SH-SY5Y (cell line): ENCODE measurements around the gene APLF.
A peak's percentile ranks its signal among the peaks of the same experiment; 100 is the strongest.

Source experiments
- GATA2 ChIP-seq: IDR thresholded peaks from 2 replicates; pipeline ENCODE4 v1.6.1; 2011; ENCODE audit warnings: mild to moderate bottlenecking, low read depth, low read length
- GATA3 ChIP-seq: IDR thresholded peaks from 2 replicates; pipeline ENCODE4 v1.6.1; 2011; ENCODE audit warnings: low read depth, mild to moderate bottlenecking, low read length, moderate library complexity

Gene APLF

DNA sequence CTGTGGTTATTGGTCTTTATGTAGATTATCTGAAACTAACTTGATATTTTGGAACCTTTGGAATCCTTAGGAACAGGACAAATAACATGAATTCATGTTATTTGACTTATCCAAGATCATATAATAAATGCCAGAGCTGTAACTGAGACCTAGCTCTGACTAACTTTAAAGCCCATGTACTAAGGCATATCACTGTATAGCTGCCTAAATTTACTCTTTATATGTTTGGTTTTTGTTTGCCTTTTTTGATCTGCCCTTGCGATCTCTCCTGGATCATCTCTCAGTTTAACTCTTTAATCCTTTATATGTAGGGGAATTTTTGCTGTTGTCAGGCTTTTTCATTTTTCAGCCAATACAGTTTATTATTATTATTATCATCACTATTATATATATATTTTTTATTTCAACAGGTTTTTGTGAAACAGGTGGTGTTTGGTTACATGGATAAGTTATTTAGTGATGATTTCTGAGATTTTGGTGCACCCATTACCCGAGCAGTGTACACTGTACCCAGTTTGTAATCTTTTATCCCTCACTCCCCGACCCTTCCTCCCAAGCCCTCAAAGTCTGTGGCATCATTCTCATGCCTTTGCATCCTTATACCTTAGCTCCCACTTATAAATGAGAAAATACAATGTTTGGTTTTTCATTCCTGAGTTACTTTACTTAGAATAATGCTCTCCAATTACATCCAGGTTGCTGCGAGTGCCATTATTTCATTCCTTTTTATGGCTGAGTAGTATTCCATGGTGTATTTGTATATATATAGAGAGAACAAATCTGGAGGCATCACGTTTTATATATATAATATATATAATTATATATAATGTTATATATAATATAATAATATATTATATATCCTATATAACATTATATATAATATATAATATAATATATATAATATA lies 48.9 kb downstream of the APLF start:
- no peak for TF ChIP-seq GATA2

DNA sequence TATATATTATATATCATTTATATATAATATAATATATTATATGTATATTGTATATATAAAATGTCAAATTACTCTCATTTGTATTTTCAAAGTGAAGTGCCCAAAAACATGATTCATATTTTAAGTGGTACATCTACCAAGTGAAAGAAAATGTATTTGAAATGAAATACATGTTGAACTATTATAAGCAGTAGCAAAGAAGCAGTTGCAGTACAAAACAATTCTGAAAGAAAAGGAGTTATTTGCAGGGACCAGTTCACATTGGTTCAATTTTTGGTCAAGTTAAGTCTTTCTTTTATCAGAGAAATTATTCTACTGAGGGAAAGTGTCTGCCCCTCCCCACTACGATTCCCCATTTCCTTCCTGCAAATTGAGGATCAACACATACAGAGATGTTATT lies 51.9 kb downstream of the APLF start:
- TF ChIP-seq GATA3 (no peak), GATA2 (no peak)

- TF ChIP-seq GATA3 (no peak), GATA2 (no peak)
Measured at GRCh38 chr2:68521037-68521436, 53.7 kb downstream of the APLF start.

DNA sequence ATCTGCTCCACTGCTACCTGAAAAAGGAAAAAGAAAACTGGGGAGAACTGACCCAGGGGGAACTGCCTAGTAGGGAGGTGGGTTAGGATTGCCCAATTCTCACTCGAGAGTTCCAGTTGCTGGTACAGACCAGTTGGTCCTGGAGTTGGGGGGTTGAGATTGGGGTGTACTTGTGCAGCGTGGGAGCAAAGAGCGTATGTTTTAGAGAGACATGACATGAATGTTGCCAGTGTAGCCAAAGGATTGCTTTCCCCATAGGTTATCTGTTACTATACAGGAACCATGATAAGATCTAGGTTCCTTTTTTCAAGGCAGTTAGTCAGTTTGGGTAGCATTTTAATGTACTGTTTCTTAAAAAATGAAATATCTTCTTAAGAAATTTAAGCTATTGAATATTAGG lies 68.6 kb downstream of the APLF start:
- TF ChIP-seq GATA3: 0 out of 2 replicates have a peak, but pooled peaks have one; percentile 13
- TF ChIP-seq GATA2: no peak

GRCh38 chr2:68537011-68537410 lies 69.6 kb downstream of the APLF start:
- TF ChIP-seq GATA3 (no peak), GATA2 (no peak)

DNA sequence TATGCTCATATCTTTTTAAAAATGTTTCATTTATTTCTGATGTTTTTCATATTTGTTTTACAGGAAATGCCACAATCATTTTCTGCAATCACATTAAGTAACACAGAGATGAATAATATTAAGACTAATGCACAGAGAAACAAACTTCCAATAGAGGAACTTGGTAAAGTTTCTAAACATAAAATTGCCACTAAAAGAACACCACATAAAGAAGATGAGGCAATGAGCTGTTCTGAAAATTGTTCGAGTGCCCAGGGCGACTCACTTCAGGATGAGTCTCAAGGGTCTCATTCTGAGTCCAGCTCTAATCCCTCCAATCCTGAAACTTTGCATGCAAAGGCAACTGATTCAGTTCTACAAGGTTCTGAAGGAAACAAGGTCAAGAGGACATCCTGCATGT lies 70.4 kb downstream of the APLF start:
- TF ChIP-seq GATA2 (no peak), GATA3 (no peak)

GRCh38 chr2:68544811-68545210 lies 77.4 kb downstream of the APLF start:
- TF ChIP-seq GATA2 (no peak), GATA3 (no peak)

DNA sequence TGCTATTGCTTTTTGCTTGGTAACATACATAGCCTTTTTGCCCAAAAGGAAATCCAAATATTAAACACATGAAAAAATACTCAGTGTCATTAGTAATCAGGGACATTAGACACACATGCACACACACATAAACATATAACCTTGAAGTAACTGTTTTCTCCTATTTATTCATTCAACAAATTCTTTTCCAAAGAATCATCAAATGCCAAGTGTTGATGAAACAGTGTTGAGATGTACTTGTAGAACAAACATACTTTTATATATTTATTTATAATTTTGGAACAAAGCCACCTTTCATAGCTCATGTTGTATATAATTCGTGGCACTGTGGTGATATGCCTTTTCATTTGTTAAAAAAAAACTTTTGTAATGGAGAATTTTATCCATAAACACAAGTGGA lies 81.0 kb downstream of the APLF start:
- TF ChIP-seq GATA2 (no peak), GATA3 (no peak)

GRCh38 chr2:68553098-68553497 lies 85.7 kb downstream of the APLF start:
- TF ChIP-seq GATA2 (no peak), GATA3 (no peak)

DNA sequence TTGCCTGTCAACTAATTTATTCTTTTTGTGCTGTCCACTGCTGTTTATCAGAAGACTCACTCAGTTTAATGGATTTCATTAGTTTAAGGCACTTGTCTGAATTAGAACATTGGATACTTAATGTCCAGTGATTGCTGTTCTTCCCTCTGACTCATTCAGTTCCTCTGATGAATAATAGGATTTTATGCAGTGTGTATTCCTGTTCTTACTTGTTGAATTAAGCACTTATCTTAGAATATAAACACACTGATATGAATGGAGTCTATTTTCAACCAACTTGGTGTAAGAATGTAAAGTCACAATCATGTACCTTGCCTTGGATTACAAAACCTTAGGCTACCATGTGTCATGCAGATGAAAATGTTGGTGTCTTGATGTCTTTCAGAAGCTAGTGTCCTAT lies 89.0 kb downstream of the APLF start:
- no peak for TF ChIP-seq GATA2
- no peak for TF ChIP-seq GATA3

- TF ChIP-seq GATA3 (no peak), GATA2 (no peak)
Measured at GRCh38 chr2:68558576-68558975, 91.2 kb downstream of the APLF start.

DNA sequence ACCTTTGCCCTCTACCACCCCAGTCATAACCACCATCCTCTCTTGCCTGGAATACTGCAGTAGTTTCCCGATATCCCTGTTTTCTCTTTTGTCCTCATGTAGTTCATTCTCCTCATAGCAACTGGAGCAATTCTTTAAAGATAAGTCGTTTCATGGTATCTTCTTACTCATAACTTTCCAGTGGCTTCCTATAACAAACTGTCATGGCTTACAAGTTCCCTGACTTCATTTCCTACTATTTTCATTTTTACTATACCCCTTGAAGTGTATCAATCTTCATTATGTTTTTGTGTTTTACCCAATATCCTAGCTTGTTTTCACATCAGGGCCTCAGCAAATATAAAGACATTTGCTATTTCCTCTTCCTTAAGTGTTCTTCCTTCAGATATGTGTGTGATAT lies 92.3 kb downstream of the APLF start:
- TF ChIP-seq GATA3: no peak
- TF ChIP-seq GATA2: no peak

GRCh38 chr2:68560545-68560944 lies 93.2 kb downstream of the APLF start:
- TF ChIP-seq GATA3 (no peak), GATA2 (no peak)

- TF ChIP-seq GATA2 (no peak), GATA3 (no peak)
Measured at GRCh38 chr2:68561372-68561771, 94.0 kb downstream of the APLF start.

- no peak for TF ChIP-seq GATA3
- no peak for TF ChIP-seq GATA2
Measured at GRCh38 chr2:68562934-68563333, 95.5 kb downstream of the APLF start.
